Pancreas (tissue), 10 donors: ENCODE data around the gene NELFE. TPM values are rescaled to one million over a fixed set of nuclear protein-coding genes. Genes with fewer than 3 reads are reported as not detected.
"Not testable (repeated sequence)": the region's sequence is repeated elsewhere in the genome, so short reads cannot be mapped to it uniquely, and the experiment has no call there.

Experiments used
- ATAC-seq, 4 donors: fragments of 200-7000 bp; cut with Tn5 transposase; one replicate each; pipeline versions ENCODE4 v1.8.0 to v1.9.1; 2020; ENCODE audit warnings: mild to moderate bottlenecking in 4 of 4, moderate library complexity in 4 of 4
- DNase-seq, 6 donors: peaks; one replicate each; pipeline ENCODE4 v3.0.0-alpha.2; 2020
- FAIRE-seq: peaks from 2 replicates; lab custom pipeline; 2012; peaks lifted over from hg19 to GRCh38; lab: Jason Lieb, UNC
- H3K27ac ChIP-seq, 4 donors: fragments of 200-600 bp; sonication (generic); 1 replicate in 3 of 4; 2 replicates in 1 of 4; pipeline versions ENCODE4 v1.5.0 to v1.8.0; 2020
- H3K27me3 ChIP-seq, 4 donors: fragments of 200-600 bp; one replicate each; pipeline ENCODE4 v1.8.0; 2021
- H3K36me3 ChIP-seq, 3 donors: fragments of 200-600 bp; sonication (generic) in 1 of 3; one replicate each; pipeline versions ENCODE4 v1.5.0 to v1.8.0; 2020 to 2021
- H3K4me1 ChIP-seq, 3 donors: fragments of 200-600 bp; one replicate each; pipeline ENCODE4 v1.8.0; 2021
- H3K4me3 ChIP-seq, 4 donors: fragments of 200-600 bp; sonication (generic) in 2 of 4; one replicate each; pipeline versions ENCODE4 v1.5.0 to v1.8.0; 2020 to 2021
- H3K9me3 ChIP-seq, 4 donors: fragments of 200-600 bp; one replicate each; pipeline ENCODE4 v1.8.0; 2021
- CTCF ChIP-seq, 4 donors: fragments of 200-600 bp; sonication (generic) in 3 of 4; IDR thresholded peaks; one replicate each; pipeline versions ENCODE4 v1.5.0 to v1.8.0; 2021; ENCODE audit warnings: antibody characterized with exemption in 4 of 4
- WGBS, 2 donors: extraction: QIAGEN DNeasy Blood & Tissue Kit; methylation state at CpG; one replicate each; pipeline ENCODE4 v1.1.7; 2013; 5-methylcytosine and 5-hydroxymethylcytosine counted together
- intact Hi-C, 3 donors: fragments of 100-400 bp; cut with DNase I; formaldehyde crosslinking; loops; one replicate each; pipeline versions ENCODE4 v1.11.1 to v1.14.2; 2022
- polyA plus RNA-seq, 2 donors: library from polyadenylated mRNA; stranded (reverse); fragments of 200-250 nt; gene quantifications; one replicate each; pipeline ENCODE4 v1.2.3, GENCODE V29; 2013
- total RNA-seq, 6 donors: library from RNA; stranded (reverse); fragmentation: NEBNext Ultra II Directional in 4 of 6; extraction: Animal tissue kit (Norgen Biotek cat#: 25700) in 4 of 6; gene quantifications; one replicate each; pipeline versions ENCODE4 v1.2.1 to v1.2.4, GENCODE V29; 2021 to 2023
- donor health status: healthy with polysubstance abuse.
- donor health status: DM: no; HTN: no; CAD: no; lungs with moderate emphysema.
- donor health status: DM: no; HTN: no; CAD: no.
- donor health status: control.
- donor health status: control.
- donor health status: Bipolar disorder and iron deficiency.
- donor health status: DM: yes; HTN: yes; CAD: no.
- donor health status: DM: no; HTN: no; CAD: no.
- donor health status: DM: no; HTN: no; CAD: no.
- donor health status: DM: yes; HTN: yes; CAD: no.

The NELFE gene
- total and polyA plus RNA-seq, 8 donors = 22.5 to 43.8 (median 31.5) TPM

GRCh38 chr6:31935823-31936222, 22.9 kb downstream of the NELFE start:
- DNase-seq = no peak
- 60 to 64% methylated on average over 9 of the region's 9 CpGs for WGBS, 2 donors
- Histone ChIP-seq H3K27me3 (no peaks in the 10 kb centered on the region), H3K27ac (no peak overlapping the region), H3K4me3 (no peak overlapping the region), H3K9me3 (no peaks in the 10 kb centered on the region), H3K36me3 (no peaks in the 10 kb centered on the region), H3K4me1 (no peaks in the 10 kb centered on the region)
- intact Hi-C loops = no loop called here
- FAIRE-seq = no peak
- no peak for ATAC-seq
- no peak for TF ChIP-seq CTCF (IDR thresholded peaks at IDR 0.05)

- DNase-seq (no peak), ATAC-seq (no peak), FAIRE-seq (no peak)
- intact Hi-C loops = no loop called here
- H3K27me3 ChIP-seq = no peaks in the 10 kb centered on the region
- WGBS, 2 donors = 65 to 71% methylated on average over 3 of the region's 3 CpGs
- no peaks in the 10 kb centered on the region for H3K9me3 ChIP-seq
- H3K27ac ChIP-seq = no peak overlapping the region
- H3K4me1 ChIP-seq = no peaks in the 10 kb centered on the region
- H3K36me3 ChIP-seq = no peaks in the 10 kb centered on the region
- TF ChIP-seq CTCF (IDR thresholded peaks at IDR 0.05) = no peak
- H3K4me3 ChIP-seq = no peak overlapping the region
These were observed 23.8 kb downstream of the NELFE start for GRCh38 chr6:31935021-31935420.

GRCh38 chr6:31933537-31933936, 25.2 kb downstream of the NELFE start:
- no peaks in the 10 kb centered on the region for H3K4me1 ChIP-seq
- H3K9me3 ChIP-seq = no peaks in the 10 kb centered on the region
- H3K4me3 ChIP-seq = no peak overlapping the region
- DNase-seq (no peak), ATAC-seq (no peak), FAIRE-seq (no peak)
- no peaks in the 10 kb centered on the region for H3K27me3 ChIP-seq
- intact Hi-C loops = no loop called here
- no peaks in the 10 kb centered on the region for H3K36me3 ChIP-seq
- WGBS, 2 donors = 72 to 83% methylated on average over 19 of the region's 19 CpGs
- no peak for TF ChIP-seq CTCF (IDR thresholded peaks at IDR 0.05)
- no peak overlapping the region for H3K27ac ChIP-seq

GRCh38 chr6:31932137-31932536, 26.6 kb downstream of the NELFE start:
- H3K27me3 ChIP-seq, DNase-seq, H3K36me3 ChIP-seq, ATAC-seq, intact Hi-C loops, FAIRE-seq, H3K4me3 ChIP-seq, H3K9me3 ChIP-seq, H3K27ac ChIP-seq, H3K4me1 ChIP-seq: not testable (repeated sequence)
- 85 to 89% methylated on average over 7 to 32 of the region's 32 CpGs for WGBS, 2 donors

- no peak overlapping the region for H3K4me3 ChIP-seq
- H3K27me3 ChIP-seq = no peaks in the 10 kb centered on the region
- no peaks in the 10 kb centered on the region for H3K9me3 ChIP-seq
- H3K36me3 ChIP-seq = no peaks in the 10 kb centered on the region
- intact Hi-C loops = no loop called here
- no peak for DNase-seq
- WGBS, 2 donors = 84 to 88% methylated on average over 1 of the region's 1 CpG
- H3K4me1 ChIP-seq = no peaks in the 10 kb centered on the region
- no peak for FAIRE-seq
- no peak overlapping the region for H3K27ac ChIP-seq
- TF ChIP-seq CTCF (IDR thresholded peaks at IDR 0.05) = no peak
- no peak for ATAC-seq
These were observed 27.8 kb downstream of the NELFE start for GRCh38 chr6:31930962-31931361.

GRCh38 chr6:31928672-31928939, 30.2 kb downstream of the NELFE start:
- intact Hi-C loops = no loop called here
- no peak for FAIRE-seq
- no peak for ATAC-seq
- Histone ChIP-seq H3K4me1 (no peaks in the 10 kb centered on the region), H3K4me3 (no peak overlapping the region), H3K36me3 (no peaks in the 10 kb centered on the region), H3K27ac (no peak overlapping the region), H3K9me3 (no peaks in the 10 kb centered on the region), H3K27me3 (no peaks in the 10 kb centered on the region)
- 71 to 74% methylated on average over 9 of the region's 9 CpGs for whole genome bisulfite sequencing, 2 donors
- no peak for DNase-seq
- TF ChIP-seq CTCF (IDR thresholded peaks at IDR 0.05) = no peak
